ENCODE measurements around the gene C18orf32. TPM values are rescaled to one million over a fixed set of nuclear protein-coding genes. Genes with fewer than 3 reads are reported as not detected.

Gene C18orf32
- total RNA-seq (2022) (14.0 and 14.7 TPM in 2 replicates), Bru-seq, nascent RNA (percentile 56 among the genes with signal in this experiment), BruChase-seq, experiment 1, labeled RNA remaining after a 2-hour chase (percentile 56 among the genes with signal in this experiment), BruChase-seq, experiment 2, labeled RNA remaining after a 6-hour chase (percentile 50 among the genes with signal in this experiment)
- long read RNA-seq, full-length matches to known transcripts: 25 of 26 reads
- long read RNA-seq, partial matches to known transcripts: 0 of 26 reads
- long read RNA-seq, other reads (novel, unspliced or antisense): 1 of 26 reads

DNA sequence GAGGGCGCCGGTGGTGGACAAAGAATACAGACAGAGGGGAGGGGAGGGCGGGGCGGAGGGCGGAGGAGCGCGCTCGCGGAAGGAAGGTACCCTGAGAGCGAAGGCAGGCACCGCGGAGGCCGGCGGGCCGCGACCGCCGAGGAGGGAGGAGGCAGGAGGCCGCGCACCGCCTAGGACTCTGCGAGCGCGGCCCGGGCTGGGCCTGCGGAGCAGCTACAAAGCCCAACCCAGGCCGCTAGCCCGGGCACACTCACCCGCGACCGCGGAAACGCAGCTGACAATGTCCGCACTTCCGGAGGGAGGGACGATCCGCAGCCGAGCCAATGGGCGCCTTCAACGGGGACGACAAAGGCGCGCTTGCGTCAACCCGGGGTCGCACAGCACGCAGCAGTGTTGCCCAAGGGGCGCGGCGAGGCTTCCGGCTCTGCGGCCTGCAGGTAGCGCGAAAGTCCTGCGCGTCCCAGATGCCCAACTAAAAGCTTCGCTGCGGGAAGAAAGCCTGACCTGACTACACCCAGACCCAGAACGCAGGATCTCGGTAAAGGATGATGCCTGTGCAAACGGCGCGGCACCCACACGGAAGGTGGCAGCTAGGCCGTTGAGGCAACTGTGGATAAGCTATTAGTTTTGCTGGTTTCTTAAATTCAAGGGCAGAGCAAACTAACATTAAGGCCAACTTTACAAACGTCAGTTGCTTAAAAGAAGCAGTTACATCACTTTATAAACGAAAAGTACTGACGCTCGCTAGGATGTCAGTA, at the start of gene C18orf32:
C18orf32 (minus strand) TSS at position 282 of the 758 bp plus-strand sequence. CDS start 3,486 bp downstream, outside the sequence.
- CTCF ChIA-PET: interaction anchor here (1.2 to 1.3 kb wide), 2 partner anchors 298 to 372 kb away, joined by 3 read pairs; no protein-coding TSS in a partner anchor

DNA sequence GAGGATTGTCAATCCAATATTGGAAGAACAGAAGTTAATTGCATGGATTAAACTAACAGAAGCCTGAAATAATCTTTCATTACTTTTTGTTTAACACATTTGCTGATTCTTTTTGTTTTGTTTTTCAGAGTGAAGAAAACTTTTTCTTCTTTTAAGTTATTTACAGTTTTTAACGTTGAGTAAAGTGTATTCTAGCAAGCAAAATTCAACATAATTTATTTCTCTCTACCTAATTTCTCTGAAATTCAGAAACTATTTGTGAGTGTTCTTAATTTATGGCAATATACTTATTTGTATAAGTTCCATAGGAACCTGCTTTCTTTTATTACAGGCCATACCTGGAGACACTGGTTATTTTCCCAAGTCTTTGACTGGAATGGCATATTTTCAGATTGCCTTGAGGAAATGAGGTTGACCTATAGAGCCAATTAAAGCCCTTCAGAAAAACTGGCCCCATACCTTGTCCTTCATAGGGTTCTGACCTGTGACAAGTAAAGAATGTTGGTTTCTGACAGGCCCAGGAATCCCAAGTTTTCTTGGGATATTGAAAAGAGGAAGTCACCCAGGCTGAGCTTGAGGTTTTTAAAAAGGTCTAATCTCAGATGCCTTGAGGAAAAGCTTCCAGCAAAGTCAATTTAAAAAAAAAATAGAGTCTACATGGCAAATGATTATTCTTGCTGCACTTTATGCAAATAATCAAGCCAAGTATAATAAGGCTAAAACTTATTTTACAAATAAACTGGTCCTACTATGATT, 48.0 kb upstream of the C18orf32 start:
- ChIA-PET CTCF (no interaction called here), POLR2A (no interaction called here)
- Histone ChIP-seq H3K4me1 (peaks cover 28% of the 10 kb centered on the region), H3K36me3 (ENCODE audit: control insufficient read depth, insufficient read depth, low read length) (no peaks in the 10 kb centered on the region), H3K27me3 (replicated peaks; ENCODE audit: control insufficient read depth, insufficient read depth, low read length) (no peaks in the 10 kb centered on the region), H3K4me3 (ENCODE audit: low read depth, low read length) (no peak overlapping the region), H3K9me3 (no peaks in the 10 kb centered on the region)
- Mint-ChIP-seq H3K4me3 (ENCODE audit: unreplicated experiment) (no peak overlapping the region), H3K27ac (ENCODE audit: unreplicated experiment) (no peak overlapping the region), H3K4me1 (ENCODE audit: low read depth, unreplicated experiment) (peaks cover 4% of the 10 kb centered on the region), H3K27me3 (ENCODE audit: insufficient read depth, unreplicated experiment) (no peaks in the 10 kb centered on the region), H3K9me3 (ENCODE audit: unreplicated experiment) (no peaks in the 10 kb centered on the region), H3K36me3 (ENCODE audit: insufficient read depth, unreplicated experiment) (no peaks in the 10 kb centered on the region)
- no TSS peak for BruUV-seq (replicated peaks)
- no peak for TF ChIP-seq CTCF (IDR thresholded peaks at IDR 0.05; ENCODE audit: insufficient read depth in 1 of 2, low read depth in 1 of 2, low read length in 1 of 2, severe bottlenecking in 1 of 2, unreplicated experiment in 1 of 2)
- intact Hi-C loops (cut with micrococcal nuclease; ENCODE audit: unreplicated experiment): no loop called here
- no peak for DNase-seq

More for the DNA sequence above, at the start of gene C18orf32:
- H3K9me3 Mint-ChIP-seq (ENCODE audit: unreplicated experiment): no peaks in the 10 kb centered on the region
- POLR2A ChIA-PET: interaction anchor here (0.6 kb wide), 3 partner anchors 20 to 272 kb away, joined by 3 to 9 read pairs (median 3); no protein-coding TSS in a partner anchor
- peak within 1 kb of the TSS; percentile 98 for H3K4me3 Mint-ChIP-seq (ENCODE audit: unreplicated experiment)
- peak within 1 kb of the TSS; percentile 66 for H3K4me3 ChIP-seq (ENCODE audit: low read depth, low read length)
- H3K27me3 ChIP-seq (replicated peaks; ENCODE audit: control insufficient read depth, insufficient read depth, low read length): no peaks in the 10 kb centered on the region
- H3K27ac Mint-ChIP-seq (ENCODE audit: unreplicated experiment): peak within 1 kb of the TSS; percentile 89
- peak; percentile 90 to 92 for DNase-seq
- peaks cover 64% of the 10 kb centered on the region for H3K36me3 Mint-ChIP-seq (ENCODE audit: insufficient read depth, unreplicated experiment)
- no peaks in the 10 kb centered on the region for H3K9me3 ChIP-seq
- no peaks in the 10 kb centered on the region for H3K36me3 ChIP-seq (ENCODE audit: control insufficient read depth, insufficient read depth, low read length)
- H3K4me1 ChIP-seq: peaks cover 7% of the 10 kb centered on the region
- no peaks in the 10 kb centered on the region for H3K4me1 Mint-ChIP-seq (ENCODE audit: low read depth, unreplicated experiment)
- BruUV-seq (replicated peaks): no TSS peak
- TF ChIP-seq CTCF (IDR thresholded peaks at IDR 0.05; ENCODE audit: insufficient read depth in 1 of 2, low read depth in 1 of 2, low read length in 1 of 2, severe bottlenecking in 1 of 2, unreplicated experiment in 1 of 2): no peak
- no peaks in the 10 kb centered on the region for H3K27me3 Mint-ChIP-seq (ENCODE audit: insufficient read depth, unreplicated experiment)
- intact Hi-C loops (cut with micrococcal nuclease; ENCODE audit: unreplicated experiment): no loop called here

DNA sequence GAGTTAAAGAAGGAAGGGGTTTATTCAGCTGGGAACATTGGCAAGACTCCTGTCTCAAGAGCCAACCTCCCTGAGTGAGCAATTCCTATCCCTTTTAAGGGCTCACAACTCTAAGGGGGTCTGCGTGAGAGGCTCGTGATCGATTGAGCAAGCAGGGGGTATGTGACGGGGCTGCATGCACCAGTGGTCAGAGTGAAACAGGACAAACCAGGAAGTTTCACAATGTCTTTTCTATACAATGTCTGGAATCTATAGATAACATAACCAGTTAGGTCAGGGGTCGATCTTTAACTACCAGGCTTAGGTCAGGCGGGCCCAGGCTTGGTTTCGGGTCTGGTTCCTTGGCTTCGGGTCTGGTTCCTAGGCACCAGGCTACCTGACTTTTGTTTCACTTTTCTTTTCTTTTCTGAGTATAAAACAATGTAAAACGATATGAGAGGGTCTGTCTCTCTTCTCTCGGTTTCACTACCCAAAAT, 44.7 kb upstream of the C18orf32 start:
- H3K4me3 ChIP-seq (ENCODE audit: low read depth, low read length): no peak overlapping the region
- ChIA-PET CTCF (interaction anchor here (0.7 kb wide), 1 partner anchor 247 kb away, joined by 3 read pairs; no protein-coding TSS in a partner anchor), POLR2A (no interaction called here)
- Mint-ChIP-seq H3K27ac (ENCODE audit: unreplicated experiment) (peak overlapping the region; percentile 93), H3K4me1 (ENCODE audit: low read depth, unreplicated experiment) (peaks cover 19% of the 10 kb centered on the region), H3K27me3 (ENCODE audit: insufficient read depth, unreplicated experiment) (no peaks in the 10 kb centered on the region), H3K36me3 (ENCODE audit: insufficient read depth, unreplicated experiment) (no peaks in the 10 kb centered on the region), H3K4me3 (ENCODE audit: unreplicated experiment) (peak overlapping the region; percentile 38), H3K9me3 (ENCODE audit: unreplicated experiment) (no peaks in the 10 kb centered on the region)
- no peaks in the 10 kb centered on the region for H3K9me3 ChIP-seq
- no peak for TF ChIP-seq CTCF (IDR thresholded peaks at IDR 0.05; ENCODE audit: insufficient read depth in 1 of 2, low read depth in 1 of 2, low read length in 1 of 2, severe bottlenecking in 1 of 2, unreplicated experiment in 1 of 2)
- H3K36me3 ChIP-seq (ENCODE audit: control insufficient read depth, insufficient read depth, low read length): no peaks in the 10 kb centered on the region
- H3K4me1 ChIP-seq: peaks cover 58% of the 10 kb centered on the region
- intact Hi-C loops (cut with micrococcal nuclease; ENCODE audit: unreplicated experiment): no loop called here
- peak; percentile 69 to 76 for DNase-seq
- H3K27me3 ChIP-seq (replicated peaks; ENCODE audit: control insufficient read depth, insufficient read depth, low read length): no peaks in the 10 kb centered on the region
- BruUV-seq (replicated peaks): no TSS peak

Data from Caco-2 (cell line).